NCI-H524 treated with DMSO at 0.1 percent for 48 hours (cell line): ENCODE measurements around the gene PTBP2.

Experiments used
- DNase-seq: peaks from one replicate; lab custom pipeline; 2025; lab: John Stamatoyannopoulos, UW

PTBP2 gene

DNA sequence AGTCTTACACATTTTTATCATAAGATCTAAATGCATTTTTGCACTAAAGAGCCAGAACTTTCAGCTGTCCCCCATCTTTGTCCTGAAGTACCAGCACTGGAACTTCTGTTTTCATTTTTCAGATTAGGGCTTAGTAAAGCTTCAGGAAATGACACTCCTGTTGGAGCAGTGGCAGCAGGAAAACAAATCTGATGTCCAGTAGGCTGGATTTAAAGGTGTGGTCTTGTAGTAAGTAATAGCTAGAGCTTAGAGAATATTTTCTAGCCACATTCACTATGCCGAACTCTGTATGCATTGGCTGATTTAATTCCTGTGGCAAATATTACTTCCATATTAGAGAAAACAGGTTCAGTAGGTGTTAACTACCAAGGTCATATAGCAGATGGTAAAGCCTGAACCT lies 103.6 kb downstream of the PTBP2 start:
- no peak for DNase-seq

DNA sequence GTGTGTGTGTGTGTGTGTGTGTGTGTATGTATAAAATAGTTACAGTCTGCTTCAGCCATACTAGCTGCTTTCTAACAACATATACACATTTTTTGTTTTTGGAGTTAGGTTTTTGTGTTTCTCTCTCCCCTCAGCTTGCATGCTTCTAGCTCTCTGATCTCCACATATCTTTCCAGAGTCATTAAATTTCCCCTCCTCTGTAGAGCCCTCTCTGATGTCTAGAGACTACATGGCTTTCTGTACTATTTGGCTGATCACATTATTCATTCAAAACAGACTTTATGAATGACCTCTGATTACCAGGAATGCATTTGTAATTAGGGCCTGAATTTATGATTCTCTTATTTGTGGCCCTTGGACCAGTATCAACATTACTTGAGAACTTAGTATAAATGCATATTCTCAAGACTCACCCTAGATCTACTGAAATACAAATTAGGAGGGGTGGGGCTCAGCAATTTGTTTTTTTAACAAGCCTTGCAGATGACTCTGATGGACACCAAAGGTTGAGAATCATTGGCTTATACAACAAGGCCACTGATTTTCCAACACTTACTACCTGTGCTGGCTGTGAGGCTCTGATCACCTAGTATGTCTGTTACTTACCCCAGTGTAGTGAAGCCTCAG lies 104.5 kb downstream of the PTBP2 start:
- DNase-seq, result no peak

DNA sequence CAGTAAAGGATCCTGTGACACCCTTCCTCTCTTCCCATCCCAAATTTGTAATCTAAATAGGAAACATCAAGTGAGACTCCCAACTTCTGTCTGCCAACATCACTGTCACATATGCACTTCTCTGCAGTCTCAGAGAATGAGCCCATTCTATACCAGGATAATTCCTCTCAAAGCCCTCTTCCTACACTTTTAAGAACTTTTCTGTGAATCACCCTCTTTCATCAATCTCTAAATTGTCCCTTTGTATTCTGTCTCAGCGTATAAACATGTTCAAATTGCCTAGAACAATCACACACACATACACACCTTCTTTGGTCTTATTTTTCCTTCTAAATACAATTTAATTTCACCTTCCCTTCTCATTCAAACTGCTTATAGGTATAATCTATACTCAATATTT lies 111.8 kb downstream of the PTBP2 start:
- DNase-seq, result no peak

DNA sequence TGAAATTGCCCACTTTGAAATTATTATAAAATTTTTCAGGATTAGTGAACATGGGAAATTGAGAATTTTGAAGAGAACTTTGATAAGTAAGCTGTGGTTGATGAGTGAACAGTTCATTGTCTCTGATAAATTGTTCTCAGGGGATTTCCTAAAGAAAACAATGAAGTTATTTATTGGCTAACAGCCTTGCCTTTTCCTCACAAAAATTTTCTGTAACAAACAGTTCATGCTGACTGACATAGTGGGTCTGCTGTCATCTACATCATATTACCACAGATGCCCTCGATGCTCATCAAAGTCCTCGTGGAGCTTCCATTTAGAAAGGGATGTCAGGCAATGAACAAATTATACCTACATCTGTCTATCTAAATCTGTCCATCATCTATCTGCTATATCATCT lies 113.4 kb downstream of the PTBP2 start:
- DNase-seq, result no peak

DNA sequence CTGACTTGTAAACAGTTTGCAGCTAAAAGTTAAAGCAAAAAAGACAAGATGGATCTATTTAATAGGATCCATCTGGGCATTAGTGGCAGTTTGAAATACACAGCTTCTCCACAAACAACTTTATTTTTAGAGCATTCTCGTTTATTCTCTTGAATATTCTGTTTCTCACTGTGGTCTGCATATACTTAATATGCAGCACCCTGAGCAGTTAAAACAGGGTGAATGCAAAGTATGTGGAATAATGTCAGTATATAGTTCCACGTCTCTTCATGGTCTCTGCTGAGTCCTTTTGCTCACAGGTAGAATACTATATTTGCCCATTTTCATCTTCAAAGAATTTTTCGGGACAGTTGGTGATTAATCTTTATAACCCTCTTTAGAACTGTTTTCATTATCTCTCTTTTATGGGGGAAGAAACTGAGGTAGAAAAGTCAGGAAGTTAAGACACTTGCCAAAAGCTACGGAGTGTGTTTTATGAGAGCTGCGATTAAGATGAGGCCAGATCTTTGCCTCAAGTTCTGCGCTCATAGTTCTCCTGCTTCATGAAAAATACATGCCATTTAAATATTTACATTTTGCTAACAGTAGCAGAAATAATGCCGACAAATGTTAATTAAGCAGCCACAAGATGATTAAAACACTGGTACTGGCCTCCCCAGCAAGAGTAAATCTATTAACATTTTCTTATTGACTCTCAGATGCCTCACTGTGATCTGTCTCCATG lies 115.6 kb downstream of the PTBP2 start:
- no peak for DNase-seq

DNA sequence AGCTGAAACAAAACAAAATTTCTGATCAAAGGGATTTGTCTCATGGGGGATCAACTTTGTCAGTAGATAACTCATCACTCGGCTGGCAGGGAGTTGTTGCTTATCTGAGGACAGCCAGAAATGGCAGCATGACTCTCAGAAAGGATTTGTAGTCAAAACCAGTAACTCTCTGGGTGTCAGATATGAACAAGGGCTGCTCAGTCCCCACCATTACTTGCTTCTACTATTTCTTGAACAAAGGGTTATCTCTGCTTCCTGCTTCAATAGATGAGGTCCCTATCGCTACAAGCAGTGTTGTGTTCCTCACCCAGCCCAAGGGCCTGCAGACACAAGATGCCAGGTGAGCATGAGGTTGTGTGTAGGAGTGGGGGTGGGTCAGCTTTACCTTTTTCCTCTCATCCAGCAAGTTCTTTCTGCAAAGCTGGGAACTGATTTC lies 116.2 kb downstream of the PTBP2 start:
- DNase-seq, result no peak

DNA sequence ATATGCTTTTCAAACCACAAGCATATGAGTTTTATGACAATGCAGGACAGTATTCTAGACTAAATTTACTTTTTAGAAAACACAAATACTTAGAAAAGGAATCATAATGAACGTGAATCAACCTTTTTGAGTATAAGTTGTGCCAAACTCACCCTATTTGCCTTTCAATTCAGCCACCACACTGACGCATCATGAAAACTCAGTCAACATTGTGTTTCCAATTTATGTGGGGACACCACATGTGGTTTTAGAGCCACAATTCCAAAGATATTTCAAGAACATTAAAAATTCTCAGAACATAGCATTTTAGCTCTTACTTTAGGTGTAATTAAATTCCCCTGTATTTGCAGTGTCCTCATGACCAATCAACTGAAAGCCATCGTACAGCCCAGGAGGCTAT lies 118.8 kb downstream of the PTBP2 start:
- no peak for DNase-seq

DNA sequence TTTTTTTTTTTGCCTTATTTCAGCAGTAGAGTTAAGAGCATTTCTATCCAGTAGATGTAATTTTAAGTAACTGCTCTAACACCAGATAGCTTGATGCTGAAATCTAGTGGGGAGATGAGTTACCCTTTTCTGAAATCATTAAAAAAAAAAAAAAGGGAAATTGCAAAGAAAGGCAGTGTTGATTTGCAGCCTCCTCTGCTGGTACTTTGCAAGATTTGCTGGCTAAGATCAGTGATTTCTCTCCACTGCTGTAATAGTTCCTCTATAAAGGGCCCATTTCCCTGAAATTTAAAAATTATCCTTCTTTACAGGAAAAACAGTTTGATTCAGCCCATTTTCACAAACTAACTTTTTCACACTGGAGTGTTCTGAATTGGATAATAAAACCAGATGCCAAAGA lies 120.6 kb downstream of the PTBP2 start:
- DNase-seq, result no peak

DNA sequence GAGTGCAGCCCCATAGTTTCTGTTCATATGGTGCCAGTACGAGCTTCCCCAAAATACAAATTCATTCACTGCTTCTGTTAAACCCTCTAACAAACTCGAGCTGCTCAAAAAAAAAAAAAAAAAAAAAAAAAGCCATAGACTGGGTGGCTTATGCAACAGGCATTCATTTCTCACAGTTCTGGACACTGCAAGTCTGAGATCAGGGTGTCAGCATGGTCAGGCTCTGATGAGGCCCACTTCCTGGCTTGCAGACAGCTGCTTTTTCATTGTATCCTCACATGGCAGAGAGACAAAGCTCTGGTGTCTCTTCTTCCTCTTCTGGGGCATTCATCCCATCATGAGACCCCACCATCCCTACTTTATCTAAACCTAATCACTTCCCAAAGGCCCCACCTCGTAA lies 121.6 kb downstream of the PTBP2 start:
- DNase-seq, result no peak

DNA sequence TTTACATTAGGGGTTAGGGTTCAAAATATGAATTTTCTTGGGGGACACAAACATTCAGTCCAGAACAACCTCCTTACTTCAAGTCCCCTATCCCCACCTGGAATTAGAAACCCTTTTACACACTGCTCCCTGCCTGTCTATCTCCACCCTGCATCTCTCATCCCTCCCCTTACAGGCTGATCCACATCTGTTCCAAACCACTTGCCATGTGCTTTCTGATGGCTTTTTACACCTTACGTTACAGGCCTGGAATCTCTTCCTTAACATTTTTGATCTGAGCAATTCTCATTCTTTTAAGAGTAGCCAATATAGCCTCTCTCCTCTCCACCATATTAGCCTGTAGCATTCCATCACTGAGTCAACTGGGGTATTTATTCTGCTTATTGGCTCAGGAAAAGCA lies 122.0 kb downstream of the PTBP2 start:
- DNase-seq, result no peak

DNA sequence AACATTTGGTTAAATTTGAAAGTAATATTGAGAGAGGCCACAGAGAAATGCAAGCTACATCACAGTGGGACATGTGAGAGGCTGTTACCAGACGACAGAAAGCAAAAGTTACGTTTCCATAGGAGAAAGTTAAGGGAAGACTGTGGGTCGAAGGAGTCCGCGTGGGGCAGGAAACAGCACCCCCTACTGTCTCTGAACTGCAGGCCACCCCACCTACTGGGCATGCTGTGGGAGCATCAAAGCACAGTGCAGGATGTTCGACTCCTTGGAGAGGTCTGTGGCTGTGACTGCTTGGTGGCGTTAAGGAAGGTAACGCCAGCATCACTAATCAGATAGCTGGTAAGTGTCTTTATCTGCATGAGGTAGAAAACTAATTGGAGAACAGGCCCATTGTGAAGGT lies 123.9 kb downstream of the PTBP2 start:
- no peak for DNase-seq

DNA sequence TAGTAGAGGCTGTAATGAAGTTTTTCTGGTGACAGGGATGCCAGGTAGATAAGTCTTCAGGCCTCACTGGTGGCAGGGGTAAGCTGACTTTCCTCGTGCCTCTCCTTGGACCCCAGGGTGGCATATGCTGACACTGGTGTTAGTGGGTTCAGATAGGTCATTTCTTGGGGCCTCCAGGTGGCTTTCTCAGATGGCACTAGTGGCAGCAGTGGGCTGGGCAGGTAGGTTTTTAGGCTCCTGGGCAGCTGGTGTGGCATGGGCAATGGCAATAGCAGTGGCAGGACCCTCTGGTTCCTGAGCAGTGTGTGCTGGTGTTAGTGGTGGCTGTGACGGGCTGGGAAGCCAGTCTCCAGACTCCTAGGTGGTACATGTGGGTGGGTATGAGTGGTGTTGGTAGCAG lies 140.3 kb downstream of the PTBP2 start:
- DNase-seq, result no peak

DNA sequence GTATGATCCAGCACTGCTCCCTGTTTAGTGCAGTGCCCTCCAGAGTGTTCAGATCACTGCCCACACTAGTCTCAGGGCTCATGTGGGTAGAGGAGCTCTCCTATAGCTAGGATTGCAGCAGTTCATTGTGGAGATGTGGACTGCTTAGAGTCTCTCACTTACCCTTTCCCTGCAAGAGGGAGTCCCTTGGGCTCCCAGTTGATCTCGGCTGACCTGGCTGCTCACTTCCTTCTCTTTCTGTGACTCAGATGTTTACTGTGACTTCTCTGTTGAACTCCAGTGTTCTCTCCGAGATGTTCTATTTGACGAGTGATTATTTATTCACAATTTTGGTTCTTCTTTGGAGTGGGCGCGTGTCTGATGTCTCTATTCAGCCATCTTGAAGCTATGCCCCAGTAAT lies 141.9 kb downstream of the PTBP2 start:
- DNase-seq, result no peak
